H9 (cell line): ENCODE results near the gene SNRNP25. TPM values are rescaled to one million over a fixed set of nuclear protein-coding genes. Genes with fewer than 3 reads are reported as not detected.

Experiments used
- DNase-seq: peaks from one replicate; pipeline ENCODE4 v3.0.0-alpha.2; 2017
- H2AFZ ChIP-seq: one replicate; pipeline ENCODE4 v1.6.1; 2013; ENCODE audit warnings: mild to moderate bottlenecking, low read length, control low read depth, moderate library complexity
- H2AK5ac ChIP-seq: 2 replicates; pipeline ENCODE4 v1.6.1; 2013; ENCODE audit warnings: low read length, control low read depth, mixed read lengths; ENCODE audit not compliant: insufficient read length
- H2BK120ac ChIP-seq: one replicate; pipeline ENCODE4 v1.6.1; 2013; ENCODE audit warnings: low read depth, mild to moderate bottlenecking, low read length, control low read depth, inconsistent platforms; ENCODE audit not compliant: poor library complexity, severe bottlenecking
- H2BK12ac ChIP-seq: 2 replicates; pipeline ENCODE4 v1.6.1; 2013; ENCODE audit warnings: low read length, control low read depth, mixed read lengths, low read depth; ENCODE audit not compliant: insufficient read length
- H2BK15ac ChIP-seq: 2 replicates; pipeline ENCODE4 v1.6.1; 2013; ENCODE audit warnings: low read depth, low read length, control low read depth
- H2BK20ac ChIP-seq: one replicate; pipeline ENCODE4 v1.6.1; 2013; ENCODE audit warnings: low read depth, mild to moderate bottlenecking, low read length, control low read depth, inconsistent platforms; ENCODE audit not compliant: poor library complexity, severe bottlenecking
- H2BK5ac ChIP-seq: 2 replicates; pipeline ENCODE4 v1.6.1; 2013; ENCODE audit warnings: low read length, control low read depth, mixed read lengths; ENCODE audit not compliant: insufficient read length
- H3K14ac ChIP-seq: 2 replicates; pipeline ENCODE4 v1.6.1; 2013; ENCODE audit warnings: low read length, control low read depth; ENCODE audit not compliant: insufficient read depth
- H3K18ac ChIP-seq: 2 replicates; pipeline ENCODE4 v1.6.1; 2013; ENCODE audit warnings: low read depth, mild to moderate bottlenecking, mixed read lengths, low read length, control low read depth; ENCODE audit not compliant: insufficient read length
- H3K23ac ChIP-seq: 2 replicates; pipeline ENCODE4 v1.6.1; 2013; ENCODE audit warnings: low read length, control low read depth, mixed read lengths, low read depth; ENCODE audit not compliant: insufficient read length
- H3K23me2 ChIP-seq: 2 replicates; pipeline ENCODE4 v1.6.1; 2013; ENCODE audit warnings: low read depth, mild to moderate bottlenecking, mixed read lengths, low read length, control low read depth; ENCODE audit not compliant: insufficient read length, poor library complexity, severe bottlenecking
- H3K27ac ChIP-seq: 2 replicates; pipeline ENCODE4 v1.5.1; 2013; ENCODE audit warnings: low read length, control low read depth, mixed read lengths, low read depth; ENCODE audit not compliant: insufficient read length
- H3K27me3 ChIP-seq: 2 replicates; pipeline ENCODE4 v1.6.1; 2013; ENCODE audit warnings: low read length, control low read depth, inconsistent platforms; ENCODE audit not compliant: insufficient read depth
- H3K4ac ChIP-seq: 2 replicates; pipeline ENCODE4 v1.6.1; 2013; ENCODE audit warnings: low read depth, mild to moderate bottlenecking, control low read depth, inconsistent platforms, low read length, moderate library complexity
- H3K4me1 ChIP-seq: 2 replicates; pipeline ENCODE4 v1.6.1; 2013; ENCODE audit warnings: low read length, control low read depth, inconsistent platforms; ENCODE audit not compliant: insufficient read depth
- H3K4me2 ChIP-seq: 2 replicates; pipeline ENCODE4 v1.6.1; 2013; ENCODE audit warnings: low read length, control low read depth, mixed read lengths; ENCODE audit not compliant: insufficient read length, insufficient read depth
- H3K56ac ChIP-seq: 2 replicates; pipeline ENCODE4 v1.6.1; 2013; ENCODE audit warnings: low read depth, mild to moderate bottlenecking, mixed read lengths, low read length, control low read depth; ENCODE audit not compliant: insufficient read length
- H3K79me1 ChIP-seq: 2 replicates; pipeline ENCODE4 v1.6.1; 2013; ENCODE audit warnings: low read depth, mild to moderate bottlenecking, moderate library complexity, low read length, control low read depth, inconsistent platforms; ENCODE audit not compliant: insufficient read depth, poor library complexity, severe bottlenecking
- H3K79me2 ChIP-seq: 2 replicates; pipeline ENCODE4 v1.6.1; 2013; ENCODE audit warnings: low read length, control low read depth, inconsistent platforms; ENCODE audit not compliant: insufficient read depth
- H3K9ac ChIP-seq: 2 replicates; pipeline ENCODE4 v1.6.1; 2013; ENCODE audit warnings: low read length, control low read depth, mixed read lengths; ENCODE audit not compliant: insufficient read length; ENCODE audit errors: extremely low read depth
- H3K9me3 ChIP-seq: one replicate; pipeline ENCODE4 v1.6.1; 2013; ENCODE audit warnings: low read depth, low read length, inconsistent platforms; ENCODE audit not compliant: control insufficient read depth
- H3T11ph ChIP-seq: one replicate; pipeline ENCODE4 v1.6.1; 2013; ENCODE audit warnings: mild to moderate bottlenecking, low read length, control low read depth, inconsistent platforms
- H4K20me1 ChIP-seq: one replicate; pipeline ENCODE4 v1.6.1; 2013; ENCODE audit not compliant: control insufficient read depth, insufficient read length, insufficient read depth
- H4K5ac ChIP-seq: 2 replicates; pipeline ENCODE4 v1.6.1; 2013; ENCODE audit warnings: low read depth, mild to moderate bottlenecking, mixed read lengths, low read length, control low read depth; ENCODE audit not compliant: insufficient read length
- H4K8ac ChIP-seq: replicated peaks from 2 replicates; pipeline ENCODE4 v1.6.1; 2013; ENCODE audit warnings: low read length, control low read depth, mixed read lengths, low read depth; ENCODE audit not compliant: insufficient read length
- H4K91ac ChIP-seq: 2 replicates; pipeline ENCODE4 v1.6.1; 2013; ENCODE audit warnings: low read depth, mild to moderate bottlenecking, moderate library complexity, mixed read lengths, low read length, control low read depth; ENCODE audit not compliant: insufficient read length
- H3K27ac Mint-ChIP-seq, 3 experiments: 2 replicates in 2 of 3; 3 replicates in 1 of 3; pipeline ENCODE4 v1.8.0; 2020 to 2021; ENCODE audit warnings: mixed read lengths in 3 of 3, mild to moderate bottlenecking in 1 of 3, moderate library complexity in 1 of 3
- H3K27me3 Mint-ChIP-seq: 2 replicates; pipeline ENCODE4 v1.8.0; 2021; ENCODE audit warnings: low read depth, mild to moderate bottlenecking, moderate library complexity, mixed read lengths
- H3K36me3 Mint-ChIP-seq, 3 experiments: 2 replicates in 2 of 3; 3 replicates in 1 of 3; pipeline ENCODE4 v1.8.0; 2020 to 2021; ENCODE audit warnings: low read depth in 3 of 3, mixed read lengths in 3 of 3; ENCODE audit not compliant: insufficient read depth in 1 of 3
- H3K4me1 Mint-ChIP-seq, 2 experiments: 2 replicates each; pipeline ENCODE4 v1.8.0; 2020; ENCODE audit warnings: mixed read lengths in 2 of 2
- H3K4me3 Mint-ChIP-seq, 2 experiments: 2 replicates in 1 of 2; 3 replicates in 1 of 2; pipeline ENCODE4 v1.8.0; 2020 to 2021; ENCODE audit warnings: mild to moderate bottlenecking in 2 of 2, mixed read lengths in 2 of 2, moderate library complexity in 1 of 2
- H3K9me3 Mint-ChIP-seq, 2 experiments: 2 replicates in 1 of 2; 3 replicates in 1 of 2; pipeline ENCODE4 v1.8.0; 2020; ENCODE audit warnings: mild to moderate bottlenecking in 2 of 2, mixed read lengths in 2 of 2, moderate library complexity in 1 of 2
- WGBS: extraction: QIAGEN DNeasy Blood & Tissue Kit; methylation state at CpG from one replicate; pipeline ENCODE4 v1.1.7; 2013; ENCODE audit warnings: missing lambda C conversion rate, low lambda C conversion rate, mixed read lengths; ENCODE audit not compliant: insufficient read length; ENCODE audit errors: extremely low coverage; 5-methylcytosine and 5-hydroxymethylcytosine counted together
- total RNA-seq: library from RNA; stranded (reverse); gene quantifications from 2 replicates; pipeline ENCODE4 v1.2.1, GENCODE V29; 2021
- TF ChIP-seq, protein P1 (sequence below): fragments of 200-600 bp; sonication (generic); conservative IDR thresholded peaks from 3 replicates; pipeline ENCODE4 v1.8.0; 2021; ENCODE audit warnings: antibody characterized with exemption, mild to moderate bottlenecking

SNRNP25 gene
- total RNA-seq, 1 experiment from 2014 or later, result 78.5 TPM

- H2AK5ac ChIP-seq, result no peak overlapping the region
- H2BK5ac ChIP-seq, result no peak overlapping the region
- H2BK120ac ChIP-seq, result no peak overlapping the region
- no peak overlapping the region for H3K27ac Mint-ChIP-seq
- H3K56ac ChIP-seq, result no peak overlapping the region
- no peak overlapping the region for H2BK20ac ChIP-seq
- H3K9me3 ChIP-seq, result no peaks in the 10 kb centered on the region
- no peaks in the 10 kb centered on the region for H3K23me2 ChIP-seq
- H3K79me1 ChIP-seq, result no peaks in the 10 kb centered on the region
- H3K27me3 Mint-ChIP-seq, result peaks cover 1% of the 10 kb centered on the region; the same call in 1 of the 2 replicates
- WGBS, result no CpG with 5 or more reads among the region's 11 CpGs
- H2BK15ac ChIP-seq, result no peak overlapping the region
- H3K23ac ChIP-seq, result no peak overlapping the region
- H3K4me1 ChIP-seq, result no peaks in the 10 kb centered on the region
- no peak overlapping the region for H3K27ac ChIP-seq
- H3K4ac ChIP-seq, result no peak overlapping the region
- no peaks in the 10 kb centered on the region for H3K27me3 ChIP-seq
- no peak overlapping the region for H3K14ac ChIP-seq
- no peak overlapping the region for H3T11ph ChIP-seq
- H4K8ac ChIP-seq, result no peak overlapping the region
- no peak overlapping the region for H2BK12ac ChIP-seq
- no peak overlapping the region for H3K18ac ChIP-seq
- no peaks in the 10 kb centered on the region for H3K79me2 ChIP-seq
- H4K91ac ChIP-seq, result no peak overlapping the region
- no peak overlapping the region for H3K9ac ChIP-seq
- no peak overlapping the region for H2AFZ ChIP-seq
- no peaks in the 10 kb centered on the region for H3K4me1 Mint-ChIP-seq
- H4K20me1 ChIP-seq, result no peaks in the 10 kb centered on the region
- TF ChIP-seq, protein P1, sequence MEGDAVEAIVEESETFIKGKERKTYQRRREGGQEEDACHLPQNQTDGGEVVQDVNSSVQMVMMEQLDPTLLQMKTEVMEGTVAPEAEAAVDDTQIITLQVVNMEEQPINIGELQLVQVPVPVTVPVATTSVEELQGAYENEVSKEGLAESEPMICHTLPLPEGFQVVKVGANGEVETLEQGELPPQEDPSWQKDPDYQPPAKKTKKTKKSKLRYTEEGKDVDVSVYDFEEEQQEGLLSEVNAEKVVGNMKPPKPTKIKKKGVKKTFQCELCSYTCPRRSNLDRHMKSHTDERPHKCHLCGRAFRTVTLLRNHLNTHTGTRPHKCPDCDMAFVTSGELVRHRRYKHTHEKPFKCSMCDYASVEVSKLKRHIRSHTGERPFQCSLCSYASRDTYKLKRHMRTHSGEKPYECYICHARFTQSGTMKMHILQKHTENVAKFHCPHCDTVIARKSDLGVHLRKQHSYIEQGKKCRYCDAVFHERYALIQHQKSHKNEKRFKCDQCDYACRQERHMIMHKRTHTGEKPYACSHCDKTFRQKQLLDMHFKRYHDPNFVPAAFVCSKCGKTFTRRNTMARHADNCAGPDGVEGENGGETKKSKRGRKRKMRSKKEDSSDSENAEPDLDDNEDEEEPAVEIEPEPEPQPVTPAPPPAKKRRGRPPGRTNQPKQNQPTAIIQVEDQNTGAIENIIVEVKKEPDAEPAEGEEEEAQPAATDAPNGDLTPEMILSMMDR, result no peak
- H3K4me3 Mint-ChIP-seq, result no peak overlapping the region; a peak in 1 of 5 replicates
- no peaks in the 10 kb centered on the region for H3K9me3 Mint-ChIP-seq
- peaks cover 26 to 71% (median 67%) of the 10 kb centered on the region in 3 experiments; a peak in 6 of 7 replicates for H3K36me3 Mint-ChIP-seq
- H3K4me2 ChIP-seq, result no peak overlapping the region
- no peak overlapping the region for H4K5ac ChIP-seq
- DNase-seq, result no peak
Measured at GRCh38 chr16:60166-60565, 6.5 kb downstream of the SNRNP25 start.
